Astrocyte (in vitro differentiated cells and primary cell): Measurements from ENCODE around the gene CEBPZOS. TPM values are rescaled to one million over a fixed set of nuclear protein-coding genes. Genes with fewer than 3 reads are reported as not detected.

Experiments
- DNase-seq: peaks from one replicate; pipeline ENCODE4 v3.0.0-alpha.2; 2010; ENCODE audit warnings: low read depth
- FAIRE-seq: peaks from 2 replicates; lab custom pipeline; 2011; peaks lifted over from hg19 to GRCh38; lab: Jason Lieb, UNC
- H2AFZ ChIP-seq: 2 replicates; pipeline ENCODE4 v1.6.0; 2012; ENCODE audit warnings: low read depth, low read length, inconsistent platforms
- H3K27ac ChIP-seq: 2 replicates; pipeline ENCODE4 v1.5.1; 2011; ENCODE audit warnings: low read depth, low read length, inconsistent platforms
- H3K27me3 ChIP-seq: 2 replicates; pipeline ENCODE4 v1.6.0; 2011; ENCODE audit warnings: low read length, inconsistent platforms; ENCODE audit not compliant: insufficient read depth
- H3K36me3 ChIP-seq: 2 replicates; pipeline ENCODE4 v1.5.1; 2011; ENCODE audit warnings: low read length, inconsistent platforms; ENCODE audit not compliant: insufficient read depth
- H3K4me1 ChIP-seq: 2 replicates; pipeline ENCODE4 v1.5.1; 2011; ENCODE audit warnings: low read length, inconsistent platforms; ENCODE audit not compliant: insufficient read depth
- H3K4me2 ChIP-seq: 2 replicates; pipeline ENCODE4 v1.6.0; 2012; ENCODE audit warnings: low read length, inconsistent platforms
- H3K4me3 ChIP-seq: 2 replicates; pipeline ENCODE4 v1.5.1; 2011; ENCODE audit warnings: low read depth, mild to moderate bottlenecking, low read length, inconsistent platforms; ENCODE audit not compliant: insufficient read depth
- H3K79me2 ChIP-seq: 2 replicates; pipeline ENCODE4 v1.6.0; 2012; ENCODE audit warnings: mild to moderate bottlenecking, low read length, inconsistent platforms; ENCODE audit not compliant: insufficient read depth
- H3K9ac ChIP-seq: 2 replicates; pipeline ENCODE4 v1.6.0; 2012; ENCODE audit warnings: mild to moderate bottlenecking, low read length, inconsistent platforms
- H3K9me3 ChIP-seq: 2 replicates; pipeline ENCODE4 v1.5.1; 2012; ENCODE audit warnings: low read depth, mild to moderate bottlenecking, low read length, inconsistent platforms; ENCODE audit not compliant: insufficient read depth
- H4K20me1 ChIP-seq: 2 replicates; pipeline ENCODE4 v1.6.0; 2012; ENCODE audit warnings: low read length, inconsistent platforms; ENCODE audit not compliant: insufficient read depth
- H3K27ac Mint-ChIP-seq: one replicate; pipeline ENCODE4 v1.8.0; 2021; ENCODE audit warnings: mild to moderate bottlenecking, mixed read lengths; ENCODE audit not compliant: unreplicated experiment
- H3K27me3 Mint-ChIP-seq: one replicate; pipeline ENCODE4 v1.8.0; 2021; ENCODE audit warnings: low read depth, mixed read lengths; ENCODE audit not compliant: unreplicated experiment
- H3K36me3 Mint-ChIP-seq: one replicate; pipeline ENCODE4 v1.8.0; 2021; ENCODE audit warnings: low read depth, mixed read lengths; ENCODE audit not compliant: unreplicated experiment
- H3K4me1 Mint-ChIP-seq: one replicate; pipeline ENCODE4 v1.8.0; 2021; ENCODE audit warnings: low read depth, mixed read lengths; ENCODE audit not compliant: unreplicated experiment
- H3K4me3 Mint-ChIP-seq: one replicate; pipeline ENCODE4 v1.8.0; 2021; ENCODE audit warnings: mild to moderate bottlenecking, moderate library complexity, mixed read lengths; ENCODE audit not compliant: unreplicated experiment
- H3K9me3 Mint-ChIP-seq: one replicate; pipeline ENCODE4 v1.8.0; 2021; ENCODE audit warnings: mild to moderate bottlenecking, mixed read lengths; ENCODE audit not compliant: unreplicated experiment
- EZH2 ChIP-seq: IDR thresholded peaks from 2 replicates; pipeline ENCODE4 v1.6.1; 2012; ENCODE audit warnings: mild to moderate bottlenecking, low read length, inconsistent platforms; ENCODE audit not compliant: insufficient read depth
- total RNA-seq: library from RNA; stranded (reverse); gene quantifications from 2 replicates; pipeline ENCODE4 v1.2.1, GENCODE V29; 2021
- TF ChIP-seq, protein P1 (sequence below): IDR thresholded peaks from 2 replicates; pipeline ENCODE4 v1.5.1; 2011; ENCODE audit warnings: low read depth, mild to moderate bottlenecking, inconsistent platforms, low read length, moderate library complexity; ENCODE audit not compliant: insufficient read depth

Gene CEBPZOS
- total RNA-seq, 1 donor from 2014 or later = 37.3 TPM

DNA sequence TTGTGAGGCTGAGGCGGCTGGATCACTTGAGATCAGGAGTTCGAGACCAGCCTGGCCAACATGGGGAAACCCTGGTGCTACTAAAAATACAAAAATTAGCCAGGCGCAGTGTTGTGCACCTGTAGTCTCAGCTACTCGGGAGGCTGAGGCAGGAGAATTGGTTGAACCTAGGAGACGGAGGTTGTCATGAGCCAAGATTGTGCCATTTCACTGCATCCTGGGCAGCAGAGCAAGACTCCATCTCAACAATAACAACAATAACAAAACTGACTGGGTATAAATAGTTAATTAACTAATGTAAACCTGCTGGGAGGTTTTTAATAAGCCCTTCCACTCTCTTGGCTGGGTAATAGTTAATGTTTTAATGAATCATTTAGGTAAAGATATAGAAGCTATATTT, 15.7 kb upstream of the CEBPZOS start:
- FAIRE-seq (no peak), DNase-seq (no peak)
- Mint-ChIP-seq H3K9me3 (peaks cover 1% of the 10 kb centered on the region), H3K4me1 (peaks cover 8% of the 10 kb centered on the region), H3K27ac (no peak overlapping the region), H3K27me3 (no peaks in the 10 kb centered on the region), H3K36me3 (no peaks in the 10 kb centered on the region), H3K4me3 (no peak overlapping the region)
- Histone ChIP-seq H3K27ac (no peak overlapping the region), H2AFZ (no peak overlapping the region), H3K4me2 (no peak overlapping the region), H4K20me1 (no peaks in the 10 kb centered on the region), H3K4me3 (no peak overlapping the region), H3K4me1 (no peaks in the 10 kb centered on the region), H3K36me3 (no peaks in the 10 kb centered on the region), H3K9me3 (no peaks in the 10 kb centered on the region), H3K9ac (no peak overlapping the region), H3K79me2 (no peaks in the 10 kb centered on the region), H3K27me3 (peaks cover 3% of the 10 kb centered on the region)
- TF ChIP-seq, protein P1, sequence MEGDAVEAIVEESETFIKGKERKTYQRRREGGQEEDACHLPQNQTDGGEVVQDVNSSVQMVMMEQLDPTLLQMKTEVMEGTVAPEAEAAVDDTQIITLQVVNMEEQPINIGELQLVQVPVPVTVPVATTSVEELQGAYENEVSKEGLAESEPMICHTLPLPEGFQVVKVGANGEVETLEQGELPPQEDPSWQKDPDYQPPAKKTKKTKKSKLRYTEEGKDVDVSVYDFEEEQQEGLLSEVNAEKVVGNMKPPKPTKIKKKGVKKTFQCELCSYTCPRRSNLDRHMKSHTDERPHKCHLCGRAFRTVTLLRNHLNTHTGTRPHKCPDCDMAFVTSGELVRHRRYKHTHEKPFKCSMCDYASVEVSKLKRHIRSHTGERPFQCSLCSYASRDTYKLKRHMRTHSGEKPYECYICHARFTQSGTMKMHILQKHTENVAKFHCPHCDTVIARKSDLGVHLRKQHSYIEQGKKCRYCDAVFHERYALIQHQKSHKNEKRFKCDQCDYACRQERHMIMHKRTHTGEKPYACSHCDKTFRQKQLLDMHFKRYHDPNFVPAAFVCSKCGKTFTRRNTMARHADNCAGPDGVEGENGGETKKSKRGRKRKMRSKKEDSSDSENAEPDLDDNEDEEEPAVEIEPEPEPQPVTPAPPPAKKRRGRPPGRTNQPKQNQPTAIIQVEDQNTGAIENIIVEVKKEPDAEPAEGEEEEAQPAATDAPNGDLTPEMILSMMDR = no peak
- no peak for TF ChIP-seq EZH2

DNA sequence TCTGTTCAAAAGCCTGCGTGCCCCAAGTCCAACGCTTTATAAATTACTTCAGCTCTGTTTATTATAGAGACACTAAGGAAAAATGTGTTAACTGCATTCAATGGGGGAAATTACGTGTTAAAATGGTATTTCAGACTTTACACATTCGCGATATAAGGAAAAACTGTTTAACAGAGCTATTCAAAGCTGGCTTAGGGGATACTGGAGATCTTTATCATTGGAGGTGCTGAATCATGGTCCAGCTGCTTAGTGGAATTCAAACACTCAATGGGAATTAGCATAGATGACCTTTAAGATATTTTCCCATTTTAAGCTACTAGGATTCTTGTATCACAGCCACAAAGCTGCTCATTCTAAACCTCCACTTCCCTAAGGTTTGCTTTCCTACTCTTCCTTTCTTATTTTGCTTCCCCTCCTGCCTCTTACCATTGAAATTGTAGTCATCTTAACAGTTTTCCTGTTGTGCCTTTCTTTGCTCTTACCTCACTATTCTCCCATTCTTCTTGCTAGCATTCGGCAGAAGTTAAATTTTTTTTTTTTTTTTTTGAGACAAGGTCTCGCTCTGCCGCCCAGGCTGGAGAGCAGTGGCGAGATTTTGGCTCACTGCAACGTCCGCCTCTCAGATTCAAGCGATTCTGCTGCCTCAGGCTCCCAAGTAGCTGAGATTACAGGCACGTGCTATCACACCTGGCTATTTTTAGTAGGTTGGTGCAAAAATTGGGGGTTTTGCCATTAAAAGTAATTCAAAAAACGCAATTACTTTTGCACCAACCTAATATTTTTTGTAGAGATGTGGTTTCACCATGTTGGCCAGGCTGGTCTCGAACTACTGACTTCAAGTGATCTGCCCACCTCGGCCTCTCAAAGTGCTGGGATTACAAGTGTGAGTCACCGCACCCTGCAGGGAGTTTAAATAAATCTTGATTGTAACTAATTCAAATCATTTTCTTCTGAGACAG, 14.3 kb upstream of the CEBPZOS start:
- H3K27ac Mint-ChIP-seq = peak overlapping the region; percentile 16
- H3K4me1 ChIP-seq = no peaks in the 10 kb centered on the region
- TF ChIP-seq, protein P1 = no peak
- no peak for TF ChIP-seq EZH2
- no peak overlapping the region for H3K4me3 Mint-ChIP-seq
- no peak overlapping the region for H2AFZ ChIP-seq
- no peak overlapping the region for H3K9ac ChIP-seq
- H3K9me3 Mint-ChIP-seq = peaks cover 1% of the 10 kb centered on the region
- FAIRE-seq = no peak
- peak; percentile 92 for DNase-seq
- no peaks in the 10 kb centered on the region for H4K20me1 ChIP-seq
- H3K36me3 Mint-ChIP-seq = no peaks in the 10 kb centered on the region
- H3K27me3 Mint-ChIP-seq = peaks cover 6% of the 10 kb centered on the region
- peaks cover 3% of the 10 kb centered on the region for H3K27me3 ChIP-seq
- no peak overlapping the region for H3K4me3 ChIP-seq
- no peaks in the 10 kb centered on the region for H3K79me2 ChIP-seq
- H3K4me1 Mint-ChIP-seq = peaks cover 8% of the 10 kb centered on the region
- H3K9me3 ChIP-seq = no peaks in the 10 kb centered on the region
- H3K27ac ChIP-seq = no peak overlapping the region
- peak overlapping the region; percentile 25 for H3K4me2 ChIP-seq
- H3K36me3 ChIP-seq = no peaks in the 10 kb centered on the region

DNA sequence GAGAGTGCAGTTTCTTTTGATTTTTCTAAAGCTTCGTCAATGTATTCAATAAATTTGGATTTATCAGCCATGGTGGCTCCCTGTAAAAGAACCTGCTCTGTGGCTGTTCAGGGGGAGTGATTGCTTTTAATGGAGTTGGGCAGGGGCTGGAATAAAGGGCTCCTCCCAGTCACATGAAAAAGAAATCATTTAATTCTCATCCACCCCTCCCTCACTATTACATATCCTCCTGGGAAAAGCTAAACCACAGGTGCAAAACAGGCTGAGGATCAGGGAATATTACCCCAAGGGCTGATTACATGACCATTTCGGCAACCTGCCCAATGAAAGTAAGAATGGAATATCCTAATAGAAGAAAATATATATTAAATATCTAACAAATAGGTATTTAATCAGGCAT, 7.7 kb upstream of the CEBPZOS start, which contains the start of gene SULT6B1:
Gene SULT6B1, minus strand, starts transcription at position 101 of the 400 bp plus-strand sequence. Its CDS starts 30 bp downstream, at position 71.
- H3K4me3 Mint-ChIP-seq = peak within 1 kb of the TSS; percentile 12
- Histone ChIP-seq H3K9me3 (no peaks in the 10 kb centered on the region), H4K20me1 (no peaks in the 10 kb centered on the region), H3K79me2 (no peaks in the 10 kb centered on the region), H3K4me3 (no peak within 1 kb of the TSS), H3K27me3 (no peaks in the 10 kb centered on the region), H3K4me1 (peaks cover 4% of the 10 kb centered on the region), H3K36me3 (no peaks in the 10 kb centered on the region), H3K27ac (no peak within 1 kb of the TSS), H3K9ac (no peak within 1 kb of the TSS), H3K4me2 (peak within 1 kb of the TSS; percentile 55), H2AFZ (peak within 1 kb of the TSS; percentile 38)
- H3K4me1 Mint-ChIP-seq = peaks cover 11% of the 10 kb centered on the region
- no peaks in the 10 kb centered on the region for H3K36me3 Mint-ChIP-seq
- DNase-seq = no peak
- FAIRE-seq = no peak
- no peak for TF ChIP-seq EZH2
- TF ChIP-seq, protein P1 = no peak
- H3K27ac Mint-ChIP-seq = no peak within 1 kb of the TSS
- H3K9me3 Mint-ChIP-seq = no peaks in the 10 kb centered on the region
- H3K27me3 Mint-ChIP-seq = peaks cover 6% of the 10 kb centered on the region
